SK-N-MC (cell line): ENCODE data around the gene VPS8.

Experiments used
- DNase-seq: peaks from one replicate; pipeline ENCODE4 v3.0.0-alpha.2; 2011; ENCODE audit warnings: low read depth, low spot score
- H3K27ac ChIP-seq: fragments of 200-600 bp; sonication (generic); 2 replicates; pipeline ENCODE4 v1.5.1; 2016; ENCODE audit warnings: mixed run types
- H3K36me3 ChIP-seq: fragments of 200-600 bp; sonication (generic); 2 replicates; pipeline ENCODE4 v1.6.1; 2017; ENCODE audit warnings: antibody characterized with exemption, low read length, mixed read lengths; ENCODE audit not compliant: insufficient read depth
- H3K4me3 ChIP-seq: fragments of 200-600 bp; sonication (generic); 2 replicates; pipeline ENCODE4 v1.5.1; 2016
- H3K9ac ChIP-seq: fragments of 200-600 bp; sonication (generic); 2 replicates; pipeline ENCODE4 v1.8.0; 2017; ENCODE audit warnings: mixed run types, mixed read lengths; ENCODE audit not compliant: insufficient read length
- H3K9me3 ChIP-seq: fragments of 200-600 bp; sonication (generic); 2 replicates; pipeline ENCODE4 v1.6.1; 2017; ENCODE audit warnings: low read depth, mild to moderate bottlenecking, antibody characterized with exemption, low read length, moderate library complexity, mixed read lengths
- EZH2 ChIP-seq: fragments of 200-600 bp; sonication (generic); IDR thresholded peaks from one replicate; pipeline ENCODE4 v1.6.1; 2017; ENCODE audit warnings: antibody characterized with exemption
- FOXP2 ChIP-seq: optimal IDR thresholded peaks from 2 replicates; pipeline ENCODE3; 2011; ENCODE audit warnings: mild to moderate bottlenecking, moderate library complexity; ENCODE audit not compliant: insufficient read depth; ENCODE audit errors: extremely low read length, control extremely low read depth
- POLR2AphosphoS5 ChIP-seq: IDR thresholded peaks from 2 replicates; pipeline ENCODE4 v1.6.1; 2012; ENCODE audit warnings: mild to moderate bottlenecking, low read depth, low read length, borderline replicate concordance

VPS8 gene

DNA sequence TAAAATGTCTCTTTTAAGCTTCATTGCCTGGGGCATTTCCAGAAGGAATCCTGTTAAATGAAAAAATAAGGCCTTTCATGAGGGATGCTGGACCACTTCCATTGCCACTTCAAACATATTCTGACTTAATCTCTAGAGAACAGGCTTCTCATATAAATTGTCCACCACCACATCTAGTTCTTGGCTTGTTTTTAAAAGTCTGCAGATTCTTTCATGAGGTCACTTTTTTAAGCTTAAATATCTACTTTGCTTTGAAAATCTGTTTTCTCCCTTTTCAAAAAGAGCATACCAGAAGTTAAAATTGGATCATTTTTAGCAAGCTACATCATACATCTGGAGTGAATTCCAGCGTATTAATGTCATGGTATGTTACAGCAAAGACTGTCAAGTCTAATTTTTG is 209.3 kb downstream of the VPS8 start:
- Histone ChIP-seq H3K9ac (no peak overlapping the region), H3K9me3 (no peaks in the 10 kb centered on the region), H3K27ac (no peak overlapping the region), H3K36me3 (peaks cover 4% of the 10 kb centered on the region), H3K4me3 (no peak overlapping the region)
- TF ChIP-seq FOXP2 (no peak), POLR2AphosphoS5 (no peak), EZH2 (no peak)
- no peak for DNase-seq

DNA sequence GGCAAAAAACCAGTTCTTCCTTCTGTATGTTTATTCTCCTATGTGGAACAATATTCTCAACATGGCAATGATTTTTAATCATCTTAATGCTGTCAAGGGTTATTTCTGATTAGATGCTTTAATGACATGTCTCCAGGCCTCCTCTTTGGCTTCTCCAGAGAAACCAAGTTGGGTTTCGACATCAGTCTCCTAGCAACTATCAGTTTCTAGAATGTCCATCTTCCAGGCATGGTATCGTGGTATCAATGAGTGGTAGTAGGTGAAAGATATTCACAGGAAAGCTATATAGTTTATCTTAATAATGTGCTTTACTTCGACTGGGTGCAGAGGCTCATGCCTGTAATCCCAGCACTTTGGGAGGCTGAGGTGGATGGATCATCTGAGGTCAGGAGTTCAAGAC is 212.4 kb downstream of the VPS8 start:
- no peak for DNase-seq
- H3K27ac ChIP-seq = no peak overlapping the region
- no peaks in the 10 kb centered on the region; the same call in 1 of the 2 replicates for H3K36me3 ChIP-seq
- no peaks in the 10 kb centered on the region for H3K9me3 ChIP-seq
- no peak overlapping the region for H3K4me3 ChIP-seq
- no peak overlapping the region for H3K9ac ChIP-seq
- no peak for TF ChIP-seq FOXP2
- TF ChIP-seq EZH2 = no peak
- TF ChIP-seq POLR2AphosphoS5 = no peak

GRCh38 chr3:185024966-185025365 is 213.0 kb downstream of the VPS8 start:
- TF ChIP-seq EZH2 (no peak), FOXP2 (no peak), POLR2AphosphoS5 (no peak)
- no peak overlapping the region for H3K9ac ChIP-seq
- no peaks in the 10 kb centered on the region for H3K9me3 ChIP-seq
- no peak overlapping the region for H3K4me3 ChIP-seq
- no peak for DNase-seq
- H3K36me3 ChIP-seq = no peaks in the 10 kb centered on the region; the same call in 1 of the 2 replicates
- no peak overlapping the region for H3K27ac ChIP-seq

DNA sequence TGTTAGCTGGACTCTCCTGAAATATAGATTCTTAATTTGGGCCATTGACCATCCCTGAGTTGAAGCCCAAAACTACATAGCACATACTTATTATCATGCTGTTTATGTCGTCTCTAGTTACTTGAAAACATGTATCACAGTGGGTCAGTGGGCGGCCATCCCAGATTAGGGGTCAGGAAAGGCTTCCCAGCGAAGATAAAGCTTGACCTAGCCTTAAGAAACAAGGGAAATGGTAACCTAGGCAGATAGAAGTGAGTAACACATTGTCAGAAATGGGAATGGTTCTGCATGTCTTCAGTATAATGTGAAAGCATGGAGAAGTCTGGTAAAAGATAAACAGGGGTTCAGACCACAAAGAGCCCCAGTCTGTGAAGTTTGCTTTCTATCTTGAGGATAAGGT is 216.2 kb downstream of the VPS8 start:
- no peak for DNase-seq
- TF ChIP-seq POLR2AphosphoS5 = no peak
- no peak for TF ChIP-seq EZH2
- TF ChIP-seq FOXP2 = no peak
- Histone ChIP-seq H3K27ac (no peak overlapping the region), H3K9me3 (no peaks in the 10 kb centered on the region), H3K4me3 (no peak overlapping the region), H3K9ac (no peak overlapping the region), H3K36me3 (no peaks in the 10 kb centered on the region)

DNA sequence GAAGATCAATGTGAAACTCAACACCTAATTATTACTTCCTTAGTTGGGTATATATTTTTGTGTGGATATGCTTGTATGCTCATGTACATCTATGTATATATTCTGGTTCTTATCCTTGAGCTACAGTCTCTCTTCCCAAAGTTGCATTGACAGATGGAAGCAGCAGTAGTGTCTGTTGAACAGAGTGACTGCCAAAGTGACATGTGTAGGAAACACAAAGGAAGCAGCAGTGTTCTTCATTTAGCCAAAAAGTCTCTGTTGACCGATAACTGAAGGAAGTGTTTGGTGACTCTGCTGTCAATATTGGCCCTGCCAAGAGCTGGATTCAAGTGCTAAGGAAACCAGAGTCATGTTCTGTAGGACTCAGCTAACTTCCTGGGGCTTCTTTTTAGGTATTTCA is 217.1 kb downstream of the VPS8 start:
- no peak overlapping the region for H3K27ac ChIP-seq
- H3K36me3 ChIP-seq = no peaks in the 10 kb centered on the region
- TF ChIP-seq EZH2 (no peak), FOXP2 (no peak), POLR2AphosphoS5 (no peak)
- DNase-seq = no peak
- no peak overlapping the region for H3K9ac ChIP-seq
- no peak overlapping the region for H3K4me3 ChIP-seq
- no peaks in the 10 kb centered on the region for H3K9me3 ChIP-seq

GRCh38 chr3:185030399-185030798 is 218.4 kb downstream of the VPS8 start:
- no peak overlapping the region for H3K4me3 ChIP-seq
- H3K27ac ChIP-seq = no peak overlapping the region
- no peak for DNase-seq
- H3K9me3 ChIP-seq = no peaks in the 10 kb centered on the region
- H3K36me3 ChIP-seq = no peaks in the 10 kb centered on the region
- TF ChIP-seq FOXP2 (no peak), EZH2 (no peak), POLR2AphosphoS5 (no peak)
- no peak overlapping the region for H3K9ac ChIP-seq

- no peak overlapping the region for H3K9ac ChIP-seq
- H3K9me3 ChIP-seq = no peaks in the 10 kb centered on the region
- no peak overlapping the region for H3K27ac ChIP-seq
- H3K4me3 ChIP-seq = no peak overlapping the region
- no peak for DNase-seq
- TF ChIP-seq POLR2AphosphoS5 (no peak), EZH2 (no peak), FOXP2 (no peak)
- no peaks in the 10 kb centered on the region for H3K36me3 ChIP-seq
These were observed 219.0 kb downstream of the VPS8 start for GRCh38 chr3:185030951-185031350.

- no peak overlapping the region for H3K9ac ChIP-seq
- H3K4me3 ChIP-seq = no peak overlapping the region
- no peak overlapping the region for H3K27ac ChIP-seq
- no peak for TF ChIP-seq EZH2
- TF ChIP-seq FOXP2 = no peak
- no peak for TF ChIP-seq POLR2AphosphoS5
- H3K9me3 ChIP-seq = no peaks in the 10 kb centered on the region
- H3K36me3 ChIP-seq = no peaks in the 10 kb centered on the region
- DNase-seq = no peak
These were observed 225.8 kb downstream of the VPS8 start for GRCh38 chr3:185037801-185038200.

GRCh38 chr3:185040425-185040824 is 228.5 kb downstream of the VPS8 start:
- no peak for DNase-seq
- TF ChIP-seq EZH2 = no peak
- H3K9me3 ChIP-seq = no peaks in the 10 kb centered on the region

More at GRCh38 chr3:185040425-185040824, 228.5 kb downstream of the VPS8 start:
- H3K4me3 ChIP-seq = no peak overlapping the region
- H3K36me3 ChIP-seq = no peaks in the 10 kb centered on the region
- H3K9ac ChIP-seq = no peak overlapping the region
- no peak overlapping the region for H3K27ac ChIP-seq
